ENCODE results near the gene BCL11B. TPM values are rescaled to one million over a fixed set of nuclear protein-coding genes. Genes with fewer than 3 reads are reported as not detected.

BCL11B gene
- total and polyA plus RNA-seq, 11 donors: 0.04 to 2.1 (median 0.15) TPM; not detected in 3

DNA sequence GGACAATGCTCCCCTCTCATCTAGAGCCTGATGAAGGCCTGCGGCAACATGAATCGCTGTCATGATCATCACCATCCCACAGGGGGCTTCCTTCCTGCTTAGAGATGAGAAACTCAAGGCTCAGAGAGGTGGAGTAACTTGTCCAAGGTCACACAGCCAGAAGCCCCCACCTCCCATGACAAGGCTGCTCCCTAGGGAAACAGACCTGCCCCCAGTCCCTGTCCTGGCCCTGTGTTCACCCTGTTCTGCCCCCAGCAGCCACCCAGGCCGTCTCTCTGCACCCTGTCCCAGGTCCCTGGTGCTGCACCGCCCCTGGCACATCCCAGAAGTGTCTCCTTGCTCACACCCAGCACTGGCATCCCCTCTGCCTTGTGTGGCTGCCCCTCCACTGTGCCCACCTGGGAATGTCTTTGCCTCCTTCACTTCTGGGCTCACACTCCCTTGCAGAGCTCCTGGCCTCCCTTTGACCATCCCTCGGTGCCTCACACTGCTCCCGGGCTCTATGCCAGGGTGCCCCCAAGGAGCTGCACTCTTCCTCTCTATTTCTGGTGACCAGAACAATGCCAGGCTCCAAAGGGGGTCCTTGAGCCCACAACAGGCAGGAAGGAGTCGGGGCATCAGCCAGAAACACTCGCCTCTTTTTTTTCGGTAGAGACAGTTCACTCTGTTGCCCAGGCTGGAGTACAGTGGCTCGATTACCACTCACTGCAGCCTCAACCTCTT is 70.5 kb downstream of the BCL11B start:
- H3K4me3 ChIP-seq: no peak overlapping the region
- WGBS, 4 donors: 79 to 85% (median 83%) methylated on average over 10 of the region's 10 CpGs
- DNase-seq: no peak
- H3K4me1 ChIP-seq: peaks cover 0 to 5% (median 0%) of the 10 kb centered on the region in 12 donors
- H3K27ac ChIP-seq: no peak overlapping the region
- H3K9me3 ChIP-seq: no peaks in the 10 kb centered on the region
- TF ChIP-seq POLR2A (IDR thresholded peaks at IDR 0.05): no peak
- TF ChIP-seq, protein P1, sequence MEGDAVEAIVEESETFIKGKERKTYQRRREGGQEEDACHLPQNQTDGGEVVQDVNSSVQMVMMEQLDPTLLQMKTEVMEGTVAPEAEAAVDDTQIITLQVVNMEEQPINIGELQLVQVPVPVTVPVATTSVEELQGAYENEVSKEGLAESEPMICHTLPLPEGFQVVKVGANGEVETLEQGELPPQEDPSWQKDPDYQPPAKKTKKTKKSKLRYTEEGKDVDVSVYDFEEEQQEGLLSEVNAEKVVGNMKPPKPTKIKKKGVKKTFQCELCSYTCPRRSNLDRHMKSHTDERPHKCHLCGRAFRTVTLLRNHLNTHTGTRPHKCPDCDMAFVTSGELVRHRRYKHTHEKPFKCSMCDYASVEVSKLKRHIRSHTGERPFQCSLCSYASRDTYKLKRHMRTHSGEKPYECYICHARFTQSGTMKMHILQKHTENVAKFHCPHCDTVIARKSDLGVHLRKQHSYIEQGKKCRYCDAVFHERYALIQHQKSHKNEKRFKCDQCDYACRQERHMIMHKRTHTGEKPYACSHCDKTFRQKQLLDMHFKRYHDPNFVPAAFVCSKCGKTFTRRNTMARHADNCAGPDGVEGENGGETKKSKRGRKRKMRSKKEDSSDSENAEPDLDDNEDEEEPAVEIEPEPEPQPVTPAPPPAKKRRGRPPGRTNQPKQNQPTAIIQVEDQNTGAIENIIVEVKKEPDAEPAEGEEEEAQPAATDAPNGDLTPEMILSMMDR (IDR thresholded peaks at IDR 0.05): no peak
- ATAC-seq: no peak
- intact Hi-C loops (cut with DNase I): no loop called here
- no peaks in the 10 kb centered on the region for H3K36me3 ChIP-seq
- peaks cover 0 to 14% (median 0%) of the 10 kb centered on the region in 9 donors for H3K27me3 ChIP-seq

DNA sequence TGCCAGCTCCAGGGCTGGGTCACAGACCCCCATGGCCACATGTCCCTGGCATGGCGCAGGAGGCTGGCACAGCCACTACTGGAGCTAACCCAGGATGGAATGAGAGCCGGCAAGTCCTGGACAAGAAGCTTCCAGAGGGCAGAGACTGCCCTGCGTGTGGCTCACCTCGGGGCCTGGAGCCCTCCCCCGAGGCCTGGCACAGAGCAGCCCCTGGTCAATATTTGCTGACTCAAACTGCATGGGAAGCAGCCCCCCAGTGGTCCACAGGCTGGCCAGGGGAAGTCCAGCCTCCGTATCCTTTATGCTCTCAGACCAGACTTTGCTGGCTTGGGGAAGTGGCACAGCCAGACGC is 71.4 kb downstream of the BCL11B start:
- H3K27ac ChIP-seq: no peak overlapping the region
- TF ChIP-seq POLR2A (IDR thresholded peaks at IDR 0.05): no peak
- TF ChIP-seq, protein P1 (IDR thresholded peaks at IDR 0.05): no peak
- WGBS, 4 donors: 64 to 79% (median 68%) methylated on average over 3 to 7 of the region's 7 CpGs
- peaks cover 0 to 11% (median 0%) of the 10 kb centered on the region in 9 donors for H3K27me3 ChIP-seq
- no peaks in the 10 kb centered on the region for H3K9me3 ChIP-seq
- DNase-seq (no peak), ATAC-seq (peak in 2 of 4 donors; percentile 40 to 56)
- H3K4me1 ChIP-seq: peaks cover 0 to 5% (median 0%) of the 10 kb centered on the region in 12 donors
- intact Hi-C loops (cut with DNase I): no loop called here
- H3K4me3 ChIP-seq: no peak overlapping the region
- H3K36me3 ChIP-seq: no peaks in the 10 kb centered on the region

DNA sequence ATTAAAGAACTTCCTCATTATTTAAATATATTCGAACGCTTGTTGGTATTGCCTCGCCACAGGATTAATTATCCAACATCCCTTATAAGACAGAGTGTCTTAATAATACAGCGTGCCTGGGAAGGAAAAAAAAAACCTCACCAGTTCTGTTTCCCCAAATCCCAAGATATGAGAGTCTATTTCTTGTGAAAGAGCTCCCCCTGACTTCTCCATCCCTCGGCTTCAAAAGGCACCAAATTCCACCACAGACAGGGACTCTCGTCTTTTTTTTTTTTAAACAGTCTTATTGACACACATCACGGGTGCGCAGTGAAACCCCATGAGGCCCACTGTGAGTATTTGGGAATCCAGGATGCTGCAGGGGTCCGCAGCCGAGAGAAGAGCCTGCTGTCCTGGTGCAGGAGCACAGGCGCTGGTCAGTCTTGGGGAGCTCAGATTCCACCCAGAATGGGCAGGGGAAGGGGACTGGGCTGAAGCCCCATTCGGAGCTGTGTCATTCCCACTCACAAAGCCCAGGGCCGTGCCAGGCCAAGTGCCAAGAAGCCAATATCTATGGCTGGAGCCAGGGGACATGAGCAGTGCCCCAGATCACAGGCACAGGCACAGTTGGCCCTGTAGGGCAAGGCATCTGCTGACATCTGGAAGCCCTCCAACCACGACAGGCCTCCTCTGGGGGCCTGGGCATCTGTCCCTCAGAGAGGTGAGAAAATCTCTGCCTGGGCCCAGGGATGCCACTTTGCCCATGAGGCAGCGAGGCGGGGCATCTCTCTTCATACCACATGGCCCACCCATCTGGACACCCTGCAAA is 71.9 kb downstream of the BCL11B start:
- ATAC-seq: peak; percentile 40 to 86 (median 64)
- intact Hi-C loops (cut with DNase I): no loop called here

More for the DNA sequence above, 71.9 kb downstream of the BCL11B start:
- Histone ChIP-seq H3K4me3 (no peak overlapping the region), H3K36me3 (no peaks in the 10 kb centered on the region), H3K4me1 (peaks cover 0 to 5% (median 0%) of the 10 kb centered on the region in 12 donors), H3K27ac (no peak overlapping the region), H3K9me3 (no peaks in the 10 kb centered on the region), H3K27me3 (peaks cover 0 to 11% (median 0%) of the 10 kb centered on the region in 9 donors)
- 60 to 71% (median 63%) methylated on average over 13 to 16 of the region's 16 CpGs for WGBS, 4 donors
- TF ChIP-seq POLR2A (IDR thresholded peaks at IDR 0.05): no peak
- TF ChIP-seq, protein P1 (IDR thresholded peaks at IDR 0.05): peak in 5 of 12 donors; percentile 10 to 38 (median 21)
- peak in 3 of 5 donors; percentile 16 to 51 (median 34) for DNase-seq
